GM23248 (cell line): ENCODE results near the gene WDFY1.

Experiments used
- EZH2 ChIP-seq: fragments of 200-600 bp; sonication (generic); IDR thresholded peaks from 2 replicates; pipeline ENCODE4 v1.6.1; 2018; ENCODE audit warnings: antibody characterized with exemption, mild to moderate bottlenecking; ENCODE audit not compliant: insufficient read depth, poor library complexity, severe bottlenecking
- EZH2phosphoT487 ChIP-seq: fragments of 200-600 bp; sonication (generic); IDR thresholded peaks from 2 replicates; pipeline ENCODE4 v1.6.1; 2018; ENCODE audit warnings: antibody characterized with exemption, moderate library complexity, mild to moderate bottlenecking, low read depth; ENCODE audit not compliant: insufficient read depth

GRCh38 chr2:223853425-223853837 is 91.7 kb downstream of the WDFY1 start:
- no peak for TF ChIP-seq EZH2
- no peak for TF ChIP-seq EZH2phosphoT487
